GM23248 (cell line): Measurements from ENCODE around the gene UST. TPM values are rescaled to one million over a fixed set of nuclear protein-coding genes. Genes with fewer than 3 reads are reported as not detected.

Source experiments
- DNase-seq: peaks from one replicate; pipeline ENCODE4 v3.0.0-alpha.2; 2015
- H2AFZ ChIP-seq: fragments of 200-600 bp; sonication (generic); 2 replicates; pipeline ENCODE4 v1.6.1; 2016; ENCODE audit warnings: antibody characterized with exemption
- H3F3A ChIP-seq: fragments of 200-600 bp; sonication (generic); 2 replicates; pipeline ENCODE4 v1.6.1; 2016; ENCODE audit warnings: mild to moderate bottlenecking, antibody characterized with exemption, mixed run types; ENCODE audit not compliant: insufficient read depth
- H3K27ac ChIP-seq: fragments of 200-600 bp; sonication (generic); 2 replicates; pipeline ENCODE4 v1.5.1; 2016; ENCODE audit warnings: mild to moderate bottlenecking
- H3K27me3 ChIP-seq: fragments of 200-600 bp; sonication (generic); replicated peaks from 2 replicates; pipeline ENCODE4 v1.6.1; 2016; ENCODE audit warnings: mild to moderate bottlenecking; ENCODE audit not compliant: insufficient read depth
- H3K36me3 ChIP-seq: fragments of 200-600 bp; sonication (generic); 2 replicates; pipeline ENCODE4 v1.6.1; 2016; ENCODE audit warnings: low read depth, mild to moderate bottlenecking
- H3K4me1 ChIP-seq: fragments of 200-600 bp; sonication (generic); 2 replicates; pipeline ENCODE4 v1.6.1; 2016; ENCODE audit warnings: mild to moderate bottlenecking; ENCODE audit not compliant: insufficient read depth
- H3K4me2 ChIP-seq: fragments of 200-600 bp; sonication (generic); one replicate; pipeline ENCODE4 v1.6.1; 2016; ENCODE audit warnings: mild to moderate bottlenecking; ENCODE audit not compliant: unreplicated experiment
- H3K4me3 ChIP-seq: fragments of 200-600 bp; sonication (generic); 2 replicates; pipeline ENCODE4 v1.5.1; 2016; ENCODE audit warnings: mild to moderate bottlenecking
- H3K79me2 ChIP-seq: fragments of 200-600 bp; sonication (generic); 2 replicates; pipeline ENCODE4 v1.6.1; 2016; ENCODE audit warnings: mild to moderate bottlenecking; ENCODE audit not compliant: insufficient read depth
- H3K9ac ChIP-seq: fragments of 200-600 bp; sonication (generic); 2 replicates; pipeline ENCODE4 v1.6.1; 2016; ENCODE audit warnings: mild to moderate bottlenecking
- H3K9me2 ChIP-seq: fragments of 200-600 bp; sonication (generic); 2 replicates; pipeline ENCODE4 v1.6.1; 2016; ENCODE audit warnings: mixed run types, mild to moderate bottlenecking, moderate library complexity; ENCODE audit not compliant: insufficient read depth
- H3K9me3 ChIP-seq: fragments of 200-600 bp; sonication (generic); one replicate; pipeline ENCODE4 v1.6.1; 2017; ENCODE audit warnings: low read depth
- H4K20me1 ChIP-seq: fragments of 200-600 bp; sonication (generic); 2 replicates; pipeline ENCODE4 v1.6.0; 2016; ENCODE audit not compliant: insufficient read depth
- EZH2 ChIP-seq: fragments of 200-600 bp; sonication (generic); IDR thresholded peaks from 2 replicates; pipeline ENCODE4 v1.6.1; 2018; ENCODE audit warnings: antibody characterized with exemption, mild to moderate bottlenecking; ENCODE audit not compliant: insufficient read depth, poor library complexity, severe bottlenecking
- EZH2phosphoT487 ChIP-seq: fragments of 200-600 bp; sonication (generic); IDR thresholded peaks from 2 replicates; pipeline ENCODE4 v1.6.1; 2018; ENCODE audit warnings: antibody characterized with exemption, moderate library complexity, mild to moderate bottlenecking, low read depth; ENCODE audit not compliant: insufficient read depth
- WGBS, 2 experiments: methylation state at CpG; one replicate each; pipeline ENCODE4 v1.1.6; 2015 to 2017; ENCODE audit warnings: low lambda C conversion rate in 2 of 2, low coverage in 1 of 2; ENCODE audit errors: missing lambda C conversion rate in 2 of 2; 5-methylcytosine and 5-hydroxymethylcytosine counted together
- in situ Hi-C: fragments of 300-500 bp; cut with MboI; formaldehyde crosslinking; loops from 2 replicates; pipeline ENCODE4 v1.15.0; 2020
- polyA plus RNA-seq: library from polyadenylated mRNA; unstranded; fragments of >200 nt; fragmentation: Nextera tagmentation; extraction: Ambion mirVana; gene quantifications from 2 replicates; pipeline ENCODE4 v1.2.1, GENCODE V29; 2016
- total RNA-seq: library from RNA; depleted of rRNA; stranded (reverse); fragments of >200 nt; shearing (Covaris generic); gene quantifications from 2 replicates; pipeline ENCODE4 v1.2.3, GENCODE V29; 2014

UST gene
- total and polyA plus RNA-seq, 2 experiments from 2014 or later: 10.1 to 23.3 TPM

- DNase-seq: peak; percentile 27
- TF ChIP-seq EZH2 (no peak), EZH2phosphoT487 (no peak)
- Histone ChIP-seq H3K27ac (no peak overlapping the region), H3K36me3 (no peaks in the 10 kb centered on the region), H3K4me2 (peak overlapping the region; percentile 7), H3K4me1 (peaks cover 23% of the 10 kb centered on the region), H3K9ac (no peak overlapping the region), H3K9me2 (no peaks in the 10 kb centered on the region), H3K79me2 (no peaks in the 10 kb centered on the region), H3K4me3 (no peak overlapping the region), H3K27me3 (no peaks in the 10 kb centered on the region), H4K20me1 (no peaks in the 10 kb centered on the region), H3K9me3 (no peaks in the 10 kb centered on the region), H2AFZ (no peak overlapping the region), H3F3A (peaks cover 9% of the 10 kb centered on the region; the same call in 1 of the 2 replicates)
- in situ Hi-C loops: loop anchor here (5.0 kb wide), 1 partner anchor 333 kb away; no protein-coding TSS in a partner anchor
- 69 to 72% methylated on average over 3 of the region's 3 CpGs for WGBS, 2 experiments
Measured at GRCh38 chr6:149094156-149094555, 347.3 kb downstream of the UST start.

- H3K4me1 ChIP-seq: peaks cover 23% of the 10 kb centered on the region
- H3K27me3 ChIP-seq: no peaks in the 10 kb centered on the region
- H3K79me2 ChIP-seq: no peaks in the 10 kb centered on the region
- no peak overlapping the region for H2AFZ ChIP-seq
- peaks cover 9% of the 10 kb centered on the region; the same call in 1 of the 2 replicates for H3F3A ChIP-seq
- H3K9ac ChIP-seq: no peak overlapping the region
- H3K9me2 ChIP-seq: no peaks in the 10 kb centered on the region
- no peaks in the 10 kb centered on the region for H3K9me3 ChIP-seq
- H4K20me1 ChIP-seq: no peaks in the 10 kb centered on the region
- DNase-seq: peak; percentile 45
- peak overlapping the region; percentile 20 for H3K4me2 ChIP-seq
- H3K36me3 ChIP-seq: no peaks in the 10 kb centered on the region
- H3K27ac ChIP-seq: no peak overlapping the region
- H3K4me3 ChIP-seq: no peak overlapping the region
- in situ Hi-C loops: loop anchor here (5.0 kb wide), 1 partner anchor 332 kb away; no protein-coding TSS in a partner anchor
- 60 to 63% methylated on average over 2 of the region's 2 CpGs for WGBS, 2 experiments
- no peak for TF ChIP-seq EZH2
- no peak for TF ChIP-seq EZH2phosphoT487
Measured at GRCh38 chr6:149094934-149095351, 348.1 kb downstream of the UST start.

GRCh38 chr6:149095842-149096241, 349.0 kb downstream of the UST start:
- H3K36me3 ChIP-seq: no peaks in the 10 kb centered on the region
- in situ Hi-C loops: no loop called here
- peaks cover 9% of the 10 kb centered on the region; the same call in 1 of the 2 replicates for H3F3A ChIP-seq
- TF ChIP-seq EZH2 (no peak), EZH2phosphoT487 (no peak)
- no peaks in the 10 kb centered on the region for H3K9me3 ChIP-seq
- WGBS, 2 experiments: 45 to 52% methylated on average over 1 of the region's 1 CpG
- no peak for DNase-seq
- no peaks in the 10 kb centered on the region for H3K9me2 ChIP-seq
- no peaks in the 10 kb centered on the region for H3K27me3 ChIP-seq
- no peak overlapping the region for H3K9ac ChIP-seq
- H2AFZ ChIP-seq: no peak overlapping the region
- H3K27ac ChIP-seq: no peak overlapping the region
- H3K4me1 ChIP-seq: peaks cover 23% of the 10 kb centered on the region
- no peaks in the 10 kb centered on the region for H3K79me2 ChIP-seq
- H3K4me2 ChIP-seq: no peak overlapping the region
- no peaks in the 10 kb centered on the region for H4K20me1 ChIP-seq
- H3K4me3 ChIP-seq: no peak overlapping the region

GRCh38 chr6:149097794-149098193, 351.0 kb downstream of the UST start:
- Histone ChIP-seq H3K9me3 (no peaks in the 10 kb centered on the region), H3K27me3 (no peaks in the 10 kb centered on the region), H3F3A (peaks cover 9% of the 10 kb centered on the region; the same call in 1 of the 2 replicates), H3K36me3 (no peaks in the 10 kb centered on the region), H3K9ac (no peak overlapping the region), H4K20me1 (no peaks in the 10 kb centered on the region), H3K79me2 (no peaks in the 10 kb centered on the region), H3K9me2 (no peaks in the 10 kb centered on the region), H2AFZ (no peak overlapping the region), H3K4me2 (no peak overlapping the region), H3K27ac (no peak overlapping the region), H3K4me3 (no peak overlapping the region), H3K4me1 (peaks cover 23% of the 10 kb centered on the region)
- WGBS, 2 experiments: 61 to 64% methylated on average over 2 of the region's 2 CpGs
- TF ChIP-seq EZH2: no peak
- no peak for TF ChIP-seq EZH2phosphoT487
- DNase-seq: no peak
- in situ Hi-C loops: no loop called here
